ENCODE results near the gene TMEM263. TPM values are rescaled to one million over a fixed set of nuclear protein-coding genes. Genes with fewer than 3 reads are reported as not detected.

Gene TMEM263
- total RNA-seq, 1 donor from 2014 or later, result 160 TPM

DNA sequence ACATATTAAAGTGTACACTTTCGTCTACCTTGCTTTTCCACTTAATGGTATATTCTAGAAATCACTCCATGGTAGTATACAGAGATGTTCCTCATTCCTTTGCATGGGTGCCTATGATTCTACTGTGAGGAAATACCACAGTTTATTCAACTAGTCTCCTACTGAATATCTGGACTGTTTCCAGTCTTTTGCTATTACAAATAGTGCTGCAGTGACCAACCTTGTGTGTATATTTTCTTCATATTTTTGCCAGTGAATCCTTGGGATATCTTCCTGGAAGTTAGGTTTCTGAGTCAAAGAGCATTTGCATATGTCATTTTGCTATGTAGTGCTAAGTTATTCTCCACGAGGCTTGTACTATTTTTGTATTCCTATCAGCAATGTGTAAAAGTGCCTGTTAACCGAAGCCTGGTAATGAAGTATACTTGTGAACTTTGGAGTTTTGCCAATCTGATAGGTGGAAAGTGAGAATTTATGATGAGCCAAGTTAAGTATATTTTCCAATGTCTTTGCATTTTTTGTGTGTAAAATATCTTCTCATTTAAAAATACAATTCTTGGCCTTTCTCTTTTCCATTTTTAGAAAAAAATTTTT lies 31.3 kb upstream of the TMEM263 start:
- FAIRE-seq (no peak), DNase-seq (ENCODE audit: low read depth) (no peak)
- Mint-ChIP-seq H3K36me3 (ENCODE audit: low read depth, unreplicated experiment) (no peaks in the 10 kb centered on the region), H3K4me3 (ENCODE audit: unreplicated experiment) (no peak overlapping the region), H3K27ac (ENCODE audit: unreplicated experiment) (no peak overlapping the region), H3K9me3 (ENCODE audit: unreplicated experiment) (peaks cover 6% of the 10 kb centered on the region), H3K27me3 (ENCODE audit: low read depth, unreplicated experiment) (no peaks in the 10 kb centered on the region), H3K4me1 (ENCODE audit: low read depth, unreplicated experiment) (no peaks in the 10 kb centered on the region)
- Histone ChIP-seq H2AFZ (ENCODE audit: low read depth, low read length) (no peak overlapping the region), H3K36me3 (ENCODE audit: insufficient read depth, low read length) (no peaks in the 10 kb centered on the region), H3K27ac (ENCODE audit: low read depth, low read length) (no peak overlapping the region), H3K9me3 (ENCODE audit: insufficient read depth, low read depth, low read length) (no peaks in the 10 kb centered on the region), H3K4me1 (ENCODE audit: insufficient read depth, low read length) (no peaks in the 10 kb centered on the region), H3K4me2 (ENCODE audit: low read length) (no peak overlapping the region), H3K27me3 (ENCODE audit: insufficient read depth, low read length) (peaks cover 6% of the 10 kb centered on the region), H3K4me3 (ENCODE audit: insufficient read depth, low read depth, low read length) (no peak overlapping the region), H3K79me2 (ENCODE audit: insufficient read depth, low read length) (no peaks in the 10 kb centered on the region), H3K9ac (ENCODE audit: low read length) (no peak overlapping the region), H4K20me1 (ENCODE audit: insufficient read depth, low read length) (no peaks in the 10 kb centered on the region)
- TF ChIP-seq EZH2 (IDR thresholded peaks at IDR 0.05; ENCODE audit: insufficient read depth, low read length) (no peak), CTCF (IDR thresholded peaks at IDR 0.05; ENCODE audit: insufficient read depth, low read depth, low read length) (no peak)

DNA sequence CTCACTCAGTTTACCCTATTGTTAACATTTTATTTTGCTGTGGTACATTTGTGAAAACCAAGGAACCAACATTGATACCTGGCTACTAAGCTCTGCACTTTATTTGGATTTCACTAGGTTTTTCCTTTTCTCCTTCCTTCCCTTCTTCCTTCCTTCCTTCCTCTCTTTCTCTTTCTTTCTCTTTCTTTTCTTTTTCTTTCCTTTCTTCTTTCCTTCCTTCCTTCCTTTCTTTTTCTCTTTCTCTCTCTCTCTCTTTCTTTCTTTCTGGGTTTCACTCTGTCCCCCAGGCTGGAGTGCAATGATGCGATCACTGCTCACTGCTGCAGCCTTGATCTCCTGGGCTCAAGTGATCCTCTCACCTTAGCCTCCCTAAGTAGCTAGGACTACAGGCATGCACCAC lies 29.1 kb upstream of the TMEM263 start:
- H3K4me2 ChIP-seq (ENCODE audit: low read length), result no peak overlapping the region
- no peak for FAIRE-seq

More for the DNA sequence above, 29.1 kb upstream of the TMEM263 start:
- no peak overlapping the region for H3K4me3 ChIP-seq (ENCODE audit: insufficient read depth, low read depth, low read length)
- Mint-ChIP-seq H3K27me3 (ENCODE audit: low read depth, unreplicated experiment) (no peaks in the 10 kb centered on the region), H3K4me1 (ENCODE audit: low read depth, unreplicated experiment) (no peaks in the 10 kb centered on the region), H3K9me3 (ENCODE audit: unreplicated experiment) (peaks cover 6% of the 10 kb centered on the region), H3K27ac (ENCODE audit: unreplicated experiment) (no peak overlapping the region), H3K36me3 (ENCODE audit: low read depth, unreplicated experiment) (no peaks in the 10 kb centered on the region), H3K4me3 (ENCODE audit: unreplicated experiment) (no peak overlapping the region)
- H2AFZ ChIP-seq (ENCODE audit: low read depth, low read length), result no peak overlapping the region
- no peaks in the 10 kb centered on the region for H3K79me2 ChIP-seq (ENCODE audit: insufficient read depth, low read length)
- TF ChIP-seq CTCF (IDR thresholded peaks at IDR 0.05; ENCODE audit: insufficient read depth, low read depth, low read length) (no peak), EZH2 (IDR thresholded peaks at IDR 0.05; ENCODE audit: insufficient read depth, low read length) (no peak)
- no peak overlapping the region for H3K27ac ChIP-seq (ENCODE audit: low read depth, low read length)
- no peaks in the 10 kb centered on the region for H3K9me3 ChIP-seq (ENCODE audit: insufficient read depth, low read depth, low read length)
- peaks cover 6% of the 10 kb centered on the region for H3K27me3 ChIP-seq (ENCODE audit: insufficient read depth, low read length)
- no peaks in the 10 kb centered on the region for H3K4me1 ChIP-seq (ENCODE audit: insufficient read depth, low read length)
- H4K20me1 ChIP-seq (ENCODE audit: insufficient read depth, low read length), result no peaks in the 10 kb centered on the region
- H3K36me3 ChIP-seq (ENCODE audit: insufficient read depth, low read length), result no peaks in the 10 kb centered on the region
- DNase-seq (ENCODE audit: low read depth), result no peak
- H3K9ac ChIP-seq (ENCODE audit: low read length), result no peak overlapping the region
